Mesodermal cell (in vitro differentiated cells): ENCODE measurements around the gene ZSCAN20.

Experiments
- H3K27ac ChIP-seq: 2 replicates; pipeline ENCODE4 v1.7.0; 2013; ENCODE audit warnings: mild to moderate bottlenecking, low read depth, low read length, moderate library complexity; ENCODE audit not compliant: severe bottlenecking
- H3K36me3 ChIP-seq: 2 replicates; pipeline ENCODE4 v1.7.1; 2013; ENCODE audit warnings: mild to moderate bottlenecking, low read length, moderate library complexity; ENCODE audit not compliant: control insufficient read depth, insufficient read depth
- H3K4me1 ChIP-seq: one replicate; pipeline ENCODE4 v1.7.1; 2013; ENCODE audit warnings: mild to moderate bottlenecking, low read length; ENCODE audit not compliant: insufficient read depth, control insufficient read depth, poor library complexity, severe bottlenecking
- H3K4me3 ChIP-seq: 2 replicates; pipeline ENCODE4 v1.7.0; 2013; ENCODE audit warnings: low read length, control low read depth, mild to moderate bottlenecking; ENCODE audit not compliant: insufficient read depth, poor library complexity, severe bottlenecking; ENCODE audit errors: extremely low read depth
- H3K9me3 ChIP-seq: 2 replicates; pipeline ENCODE4 v1.7.1; 2013; ENCODE audit warnings: mild to moderate bottlenecking, low read length, moderate library complexity; ENCODE audit not compliant: control insufficient read depth
- WGBS, 2 experiments: methylation state at CpG; one replicate each; pipeline ENCODE4 v1.1.5; 2013; ENCODE audit warnings: missing lambda C conversion rate in 2 of 2; ENCODE audit not compliant: insufficient coverage in 2 of 2; 5-methylcytosine and 5-hydroxymethylcytosine counted together

The ZSCAN20 gene

GRCh38 chr1:33529957-33530356 is 57.5 kb downstream of the ZSCAN20 start:
- Histone ChIP-seq H3K9me3 (no peaks in the 10 kb centered on the region), H3K4me1 (no peaks in the 10 kb centered on the region), H3K27ac (no peak overlapping the region), H3K36me3 (no peaks in the 10 kb centered on the region), H3K4me3 (no peak overlapping the region)
- WGBS, 2 experiments, result no CpG with 5 or more reads among the region's 1 CpG

DNA sequence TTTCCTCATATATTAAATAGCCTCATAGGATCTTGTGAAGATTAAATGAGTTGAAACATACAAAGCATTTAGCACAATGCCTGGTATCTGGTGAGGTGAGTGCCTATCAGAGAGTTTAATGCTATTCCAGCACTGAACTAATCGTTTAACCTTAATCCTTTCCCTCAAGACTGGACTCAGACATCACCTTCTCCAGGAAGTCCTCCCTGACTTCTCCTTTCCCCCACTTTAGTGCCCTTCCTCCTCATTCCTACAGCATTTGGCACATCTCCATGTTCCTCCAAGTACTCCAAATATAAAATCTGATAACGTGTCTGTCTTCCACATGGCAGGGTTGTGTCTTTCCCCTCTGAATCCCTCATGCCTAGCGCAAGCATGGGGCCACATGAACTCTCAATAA is 59.8 kb downstream of the ZSCAN20 start:
- H3K27ac ChIP-seq, result no peak overlapping the region
- no peak overlapping the region for H3K4me3 ChIP-seq
- no peaks in the 10 kb centered on the region for H3K36me3 ChIP-seq
- H3K4me1 ChIP-seq, result no peaks in the 10 kb centered on the region
- whole genome bisulfite sequencing, 2 experiments, result 75 to 90% methylated on average over 1 of the region's 3 CpGs
- no peaks in the 10 kb centered on the region for H3K9me3 ChIP-seq

DNA sequence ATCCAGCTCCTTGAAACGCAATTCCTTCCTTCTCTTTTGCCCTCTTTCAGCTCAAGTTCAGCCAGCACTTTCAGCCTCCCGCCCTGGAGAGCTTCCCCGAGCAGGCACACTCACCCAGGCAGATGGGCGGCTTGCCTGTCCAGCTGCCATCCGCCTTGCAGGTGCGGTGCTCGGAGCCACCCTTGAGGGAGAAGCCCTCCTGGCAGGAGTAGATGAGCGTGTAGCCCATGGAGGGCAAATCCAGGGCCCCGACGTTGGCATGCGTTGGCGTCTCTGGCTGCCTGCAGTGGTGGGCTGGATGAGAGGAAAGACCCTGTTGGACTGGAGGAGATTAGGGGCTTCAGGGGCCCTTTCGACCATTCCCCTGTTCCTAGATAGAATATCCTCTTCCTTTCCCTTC is 60.5 kb downstream of the ZSCAN20 start:
- WGBS, 2 experiments, result 92 to 94% methylated on average over 9 to 12 of the region's 13 CpGs
- H3K36me3 ChIP-seq, result no peaks in the 10 kb centered on the region
- H3K4me3 ChIP-seq, result no peak overlapping the region
- H3K4me1 ChIP-seq, result no peaks in the 10 kb centered on the region
- no peaks in the 10 kb centered on the region for H3K9me3 ChIP-seq
- H3K27ac ChIP-seq, result no peak overlapping the region

DNA sequence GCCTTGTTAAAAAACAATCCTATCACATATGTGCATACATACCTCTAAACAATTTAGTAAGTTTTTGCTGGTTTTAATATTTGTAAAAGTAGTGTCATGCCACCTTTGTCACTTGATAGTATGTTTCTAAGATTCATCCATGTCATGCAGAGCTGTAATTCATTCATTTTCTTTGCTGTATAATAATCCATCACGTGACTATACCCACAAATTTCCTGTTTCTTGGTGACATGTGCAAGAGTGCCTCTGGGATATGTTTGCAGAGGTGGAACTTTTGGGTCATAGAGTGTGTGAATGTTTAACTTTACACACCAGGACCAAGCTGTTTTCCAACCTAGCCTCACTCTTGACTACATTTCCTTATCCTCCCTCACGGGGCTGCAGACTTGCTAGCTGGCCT is 62.9 kb downstream of the ZSCAN20 start:
- no peaks in the 10 kb centered on the region for H3K36me3 ChIP-seq
- WGBS, 2 experiments, result 86 to 90% methylated on average over 1 of the region's 2 CpGs
- no peak overlapping the region for H3K27ac ChIP-seq
- H3K4me1 ChIP-seq, result no peaks in the 10 kb centered on the region
- no peak overlapping the region for H3K4me3 ChIP-seq
- no peaks in the 10 kb centered on the region for H3K9me3 ChIP-seq

GRCh38 chr1:33537885-33538284 is 65.4 kb downstream of the ZSCAN20 start:
- Histone ChIP-seq H3K27ac (no peak overlapping the region), H3K4me3 (no peak overlapping the region), H3K4me1 (no peaks in the 10 kb centered on the region), H3K9me3 (no peaks in the 10 kb centered on the region), H3K36me3 (no peaks in the 10 kb centered on the region)
- no CpG with 5 or more reads among the region's 5 CpGs for WGBS, 2 experiments

DNA sequence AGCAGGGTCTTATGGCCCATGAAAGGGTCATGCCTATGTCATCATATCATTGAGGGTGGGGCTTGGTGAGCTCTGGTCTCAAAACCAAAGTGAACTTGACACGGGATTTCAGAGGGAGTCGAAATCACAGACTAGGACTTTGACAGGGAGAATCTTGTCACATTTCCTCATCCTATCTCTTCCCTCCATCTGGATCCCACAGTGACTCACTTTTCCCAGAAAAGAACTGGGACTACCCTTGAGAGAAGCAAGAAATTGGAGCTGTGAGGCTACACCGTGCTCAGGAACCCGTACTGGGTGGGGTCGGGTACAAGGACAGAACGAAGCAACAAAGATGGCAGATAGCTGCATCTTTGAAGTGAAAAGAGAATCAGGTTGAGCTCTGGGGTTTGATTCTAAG is 69.5 kb downstream of the ZSCAN20 start:
- H3K4me1 ChIP-seq, result no peaks in the 10 kb centered on the region
- H3K27ac ChIP-seq, result no peak overlapping the region
- 91 to 94% methylated on average over 6 of the region's 6 CpGs for WGBS, 2 experiments
- H3K36me3 ChIP-seq, result peaks cover 5% of the 10 kb centered on the region
- no peaks in the 10 kb centered on the region for H3K9me3 ChIP-seq
- no peak overlapping the region for H3K4me3 ChIP-seq
